Uterus (tissue), 4 donors: Measurements from ENCODE around the gene CGNL1. TPM values are rescaled to one million over a fixed set of nuclear protein-coding genes. Genes with fewer than 3 reads are reported as not detected.

Experiments
- DNase-seq, 2 donors: peaks; one replicate each; pipeline ENCODE4 v3.0.0-alpha.2; 2019 to 2020
- H3K27ac ChIP-seq, 2 donors: fragments of 200-600 bp; sonication (generic); 1 replicate in 1 of 2; 2 replicates in 1 of 2; pipeline ENCODE4 v1.5.1; 2016 to 2018
- H3K27me3 ChIP-seq, 2 donors: fragments of 200-600 bp; sonication (generic); one replicate each; pipeline ENCODE4 v1.5.1; 2018 to 2019; ENCODE audit warnings: control low read depth in 1 of 2
- H3K36me3 ChIP-seq, 2 donors: fragments of 200-600 bp; sonication (generic); one replicate each; pipeline ENCODE4 v1.5.1; 2019; ENCODE audit warnings: control low read depth in 1 of 2
- H3K4me1 ChIP-seq, 2 donors: fragments of 200-600 bp; sonication (generic); one replicate each; pipeline ENCODE4 v1.5.1; 2018 to 2019; ENCODE audit warnings: control low read depth in 1 of 2
- H3K4me3 ChIP-seq, 2 donors: fragments of 200-600 bp; sonication (generic); 1 replicate in 1 of 2; 2 replicates in 1 of 2; pipeline ENCODE4 v1.5.1; 2018 to 2019; ENCODE audit warnings: mild to moderate bottlenecking in 1 of 2
- H3K9me3 ChIP-seq, 2 donors: fragments of 200-600 bp; sonication (generic); one replicate each; pipeline ENCODE4 v1.5.1; 2019; ENCODE audit warnings: control low read depth in 1 of 2
- CTCF ChIP-seq, 4 experiments: fragments of 200-600 bp in 2 of 4; fragments of 450-650 bp in 2 of 4; sonication (generic) in 2 of 4; IDR thresholded peaks; one replicate each; pipeline ENCODE4 v1.5.1; 2016 to 2019; ENCODE audit warnings: antibody characterized with exemption in 4 of 4, mild to moderate bottlenecking in 2 of 4, moderate library complexity in 1 of 4
- POLR2A ChIP-seq, 2 donors: fragments of 450-650 bp; IDR thresholded peaks; one replicate each; pipeline ENCODE4 v1.6.1; 2016; ENCODE audit warnings: antibody characterized with exemption in 2 of 2, mild to moderate bottlenecking in 1 of 2, moderate library complexity in 1 of 2
- intact Hi-C: fragments of 100-400 bp; cut with DNase I; formaldehyde crosslinking; loops from one replicate; pipeline ENCODE4 v1.15.1; 2023; ENCODE audit warnings: low total_unique reads
- total RNA-seq, 4 donors: library from RNA; depleted of rRNA in 3 of 4; stranded (reverse); fragments of >200 nt in 3 of 4; gene quantifications; one replicate each; pipeline versions ENCODE4 v1.1.0 to v1.2.4, GENCODE V29; 2014 to 2023
- donor health status: DM: yes; HTN: yes; CAD: no.

Gene CGNL1
- total RNA-seq, 4 donors from 2014 or later: 15.1 to 74.4 (median 31.7) TPM

GRCh38 chr15:57356636-57357035 lies 19.7 kb upstream of the CGNL1 start:
- H3K9me3 ChIP-seq: no peaks in the 10 kb centered on the region
- H3K4me1 ChIP-seq: no peaks in the 10 kb centered on the region
- no peak for TF ChIP-seq CTCF (IDR thresholded peaks at IDR 0.05)
- no peak for TF ChIP-seq POLR2A (IDR thresholded peaks at IDR 0.05)
- no peaks in the 10 kb centered on the region for H3K36me3 ChIP-seq
- H3K27me3 ChIP-seq: no peaks in the 10 kb centered on the region
- DNase-seq: no peak
- H3K27ac ChIP-seq: no peak overlapping the region
- no peak overlapping the region for H3K4me3 ChIP-seq
- intact Hi-C loops: no loop called here

- no peaks in the 10 kb centered on the region for H3K27me3 ChIP-seq
- DNase-seq: no peak
- no peaks in the 10 kb centered on the region for H3K4me1 ChIP-seq
- no peak overlapping the region for H3K27ac ChIP-seq
- intact Hi-C loops: no loop called here
- no peaks in the 10 kb centered on the region for H3K9me3 ChIP-seq
- no peak overlapping the region for H3K4me3 ChIP-seq
- H3K36me3 ChIP-seq: no peaks in the 10 kb centered on the region
- TF ChIP-seq POLR2A (IDR thresholded peaks at IDR 0.05): no peak
- TF ChIP-seq CTCF (IDR thresholded peaks at IDR 0.05): no peak
These were observed 18.5 kb upstream of the CGNL1 start for GRCh38 chr15:57357799-57358198.

GRCh38 chr15:57358571-57358970 lies 17.7 kb upstream of the CGNL1 start:
- no peak overlapping the region for H3K27ac ChIP-seq
- H3K27me3 ChIP-seq: no peaks in the 10 kb centered on the region
- H3K4me3 ChIP-seq: no peak overlapping the region
- TF ChIP-seq CTCF (IDR thresholded peaks at IDR 0.05) (no peak), POLR2A (IDR thresholded peaks at IDR 0.05) (no peak)
- intact Hi-C loops: no loop called here
- H3K36me3 ChIP-seq: no peaks in the 10 kb centered on the region
- no peaks in the 10 kb centered on the region for H3K4me1 ChIP-seq
- DNase-seq: no peak
- H3K9me3 ChIP-seq: no peaks in the 10 kb centered on the region

- H3K9me3 ChIP-seq: no peaks in the 10 kb centered on the region
- H3K36me3 ChIP-seq: no peaks in the 10 kb centered on the region
- no peaks in the 10 kb centered on the region for H3K4me1 ChIP-seq
- DNase-seq: no peak
- intact Hi-C loops: no loop called here
- no peak overlapping the region for H3K4me3 ChIP-seq
- H3K27me3 ChIP-seq: no peaks in the 10 kb centered on the region
- H3K27ac ChIP-seq: no peak overlapping the region
- TF ChIP-seq POLR2A (IDR thresholded peaks at IDR 0.05): no peak
- TF ChIP-seq CTCF (IDR thresholded peaks at IDR 0.05): no peak
These were observed 12.6 kb upstream of the CGNL1 start for GRCh38 chr15:57363661-57364060.

GRCh38 chr15:57364282-57365007 lies 11.9 kb upstream of the CGNL1 start:
- intact Hi-C loops: no loop called here
- Histone ChIP-seq H3K27ac (no peak overlapping the region), H3K9me3 (no peaks in the 10 kb centered on the region), H3K36me3 (no peaks in the 10 kb centered on the region), H3K4me1 (no peaks in the 10 kb centered on the region), H3K27me3 (no peaks in the 10 kb centered on the region), H3K4me3 (no peak overlapping the region)
- no peak for DNase-seq
- no peak for TF ChIP-seq CTCF (IDR thresholded peaks at IDR 0.05)
- TF ChIP-seq POLR2A (IDR thresholded peaks at IDR 0.05): no peak
